IPS-20b (cell line): ENCODE data around the gene BMPR1A.
"Not testable (repeated sequence)": the region's sequence is repeated elsewhere in the genome, so short reads cannot be mapped to it uniquely, and the experiment has no call there.

Source experiments
- H3K27ac ChIP-seq: one replicate; pipeline ENCODE4 v1.5.1; 2013; ENCODE audit warnings: low read length
- H3K27me3 ChIP-seq: 2 replicates; pipeline ENCODE4 v1.6.1; 2013; ENCODE audit warnings: mild to moderate bottlenecking, low read length, inconsistent platforms; ENCODE audit not compliant: insufficient read depth
- H3K36me3 ChIP-seq: 2 replicates; pipeline ENCODE4 v1.6.1; 2013; ENCODE audit warnings: low read depth, mild to moderate bottlenecking, inconsistent platforms, low read length, moderate library complexity; ENCODE audit not compliant: insufficient read depth
- H3K4me1 ChIP-seq: 2 replicates; pipeline ENCODE4 v1.6.1; 2013; ENCODE audit warnings: mild to moderate bottlenecking, control low read depth, inconsistent platforms, low read length, moderate library complexity; ENCODE audit not compliant: insufficient read depth
- H3K4me3 ChIP-seq: 2 replicates; pipeline ENCODE4 v1.5.1; 2013; ENCODE audit warnings: mild to moderate bottlenecking, low read length, inconsistent platforms
- H3K9ac ChIP-seq: 2 replicates; pipeline ENCODE4 v1.6.1; 2013; ENCODE audit warnings: low read depth, mild to moderate bottlenecking, inconsistent platforms, low read length, moderate library complexity
- H3K9me3 ChIP-seq: 2 replicates; pipeline ENCODE4 v1.6.1; 2013; ENCODE audit warnings: mild to moderate bottlenecking, low read depth, low read length, inconsistent platforms; ENCODE audit not compliant: insufficient read depth

BMPR1A gene

GRCh38 chr10:86899670-86900276 lies 143.4 kb downstream of the BMPR1A start:
- Histone ChIP-seq H3K36me3 (peaks cover 55% of the 10 kb centered on the region), H3K9ac (no peak overlapping the region), H3K4me3 (no peak overlapping the region), H3K27ac (no peak overlapping the region), H3K4me1 (peaks cover 12% of the 10 kb centered on the region; the same call in 1 of the 2 replicates), H3K9me3 (no peaks in the 10 kb centered on the region; the same call in 1 of the 2 replicates), H3K27me3 (no peaks in the 10 kb centered on the region)

GRCh38 chr10:86900955-86901354 lies 144.5 kb downstream of the BMPR1A start:
- Histone ChIP-seq H3K4me3 (no peak overlapping the region), H3K9ac (no peak overlapping the region), H3K4me1 (peaks cover 12% of the 10 kb centered on the region; the same call in 1 of the 2 replicates), H3K27ac (no peak overlapping the region), H3K36me3 (peaks cover 60% of the 10 kb centered on the region), H3K9me3 (no peaks in the 10 kb centered on the region; the same call in 1 of the 2 replicates), H3K27me3 (no peaks in the 10 kb centered on the region)

- no peaks in the 10 kb centered on the region for H3K27me3 ChIP-seq
- H3K9me3 ChIP-seq = no peaks in the 10 kb centered on the region; the same call in 1 of the 2 replicates
- H3K4me3 ChIP-seq = no peak overlapping the region
- H3K4me1 ChIP-seq = no peaks in the 10 kb centered on the region; the same call in 1 of the 2 replicates
- H3K9ac ChIP-seq = no peak overlapping the region
- no peak overlapping the region for H3K27ac ChIP-seq
- H3K36me3 ChIP-seq = peaks cover 80% of the 10 kb centered on the region
Measured at GRCh38 chr10:86904600-86904999, 148.2 kb downstream of the BMPR1A start.

- Histone ChIP-seq H3K27ac (no peak overlapping the region), H3K27me3 (no peaks in the 10 kb centered on the region), H3K9ac (no peak overlapping the region), H3K36me3 (peaks cover 76% of the 10 kb centered on the region), H3K4me3 (no peak overlapping the region), H3K9me3 (no peaks in the 10 kb centered on the region; the same call in 1 of the 2 replicates), H3K4me1 (no peaks in the 10 kb centered on the region)
Measured at GRCh38 chr10:86905429-86905828, 149.0 kb downstream of the BMPR1A start.

- H3K9ac ChIP-seq = no peak overlapping the region
- H3K4me1 ChIP-seq = no peaks in the 10 kb centered on the region
- H3K27ac ChIP-seq = no peak overlapping the region
- peaks cover 94% of the 10 kb centered on the region for H3K36me3 ChIP-seq
- no peaks in the 10 kb centered on the region for H3K27me3 ChIP-seq
- H3K9me3 ChIP-seq = no peaks in the 10 kb centered on the region
- H3K4me3 ChIP-seq = no peak overlapping the region
Measured at GRCh38 chr10:86914734-86915133, 158.3 kb downstream of the BMPR1A start.

GRCh38 chr10:86918022-86918471 lies 161.6 kb downstream of the BMPR1A start:
- Histone ChIP-seq H3K27me3 (no peaks in the 10 kb centered on the region), H3K4me1 (no peaks in the 10 kb centered on the region), H3K27ac (no peak overlapping the region), H3K36me3 (peaks cover 98% of the 10 kb centered on the region), H3K9ac (no peak overlapping the region), H3K4me3 (no peak overlapping the region), H3K9me3 (no peaks in the 10 kb centered on the region)

- peaks cover 78% of the 10 kb centered on the region for H3K36me3 ChIP-seq
- H3K9me3 ChIP-seq = no peaks in the 10 kb centered on the region
- H3K27ac ChIP-seq = no peak overlapping the region
- no peak overlapping the region for H3K9ac ChIP-seq
- H3K4me1 ChIP-seq = no peaks in the 10 kb centered on the region
- no peaks in the 10 kb centered on the region for H3K27me3 ChIP-seq
- no peak overlapping the region for H3K4me3 ChIP-seq
Measured at GRCh38 chr10:86922553-86922961, 166.1 kb downstream of the BMPR1A start.

- no peak overlapping the region for H3K27ac ChIP-seq
- H3K4me1 ChIP-seq = no peaks in the 10 kb centered on the region
- no peaks in the 10 kb centered on the region for H3K27me3 ChIP-seq
- H3K9me3 ChIP-seq = no peaks in the 10 kb centered on the region
- peaks cover 57% of the 10 kb centered on the region for H3K36me3 ChIP-seq
- H3K4me3 ChIP-seq = no peak overlapping the region
- H3K9ac ChIP-seq = no peak overlapping the region
Measured at GRCh38 chr10:86929468-86930380, 173.3 kb downstream of the BMPR1A start.

- Histone ChIP-seq H3K4me3 (no peak overlapping the region), H3K4me1 (no peaks in the 10 kb centered on the region), H3K9me3 (no peaks in the 10 kb centered on the region), H3K27ac (no peak overlapping the region), H3K9ac (no peak overlapping the region), H3K36me3 (peaks cover 46% of the 10 kb centered on the region), H3K27me3 (no peaks in the 10 kb centered on the region)
Measured at GRCh38 chr10:86931872-86932271, 175.5 kb downstream of the BMPR1A start.

- Histone ChIP-seq H3K27me3 (no peaks in the 10 kb centered on the region), H3K9ac (no peak overlapping the region), H3K4me1 (no peaks in the 10 kb centered on the region), H3K27ac (no peak overlapping the region), H3K36me3 (peaks cover 38% of the 10 kb centered on the region), H3K4me3 (no peak overlapping the region), H3K9me3 (no peaks in the 10 kb centered on the region)
Measured at GRCh38 chr10:86932674-86933073, 176.3 kb downstream of the BMPR1A start.

- not testable (repeated sequence) for H3K4me1 ChIP-seq, H3K27me3 ChIP-seq, H3K9ac ChIP-seq, H3K27ac ChIP-seq, H3K4me3 ChIP-seq, H3K9me3 ChIP-seq
- peaks cover 23% of the 10 kb centered on the region for H3K36me3 ChIP-seq
Measured at GRCh38 chr10:86934162-86934711, 177.8 kb downstream of the BMPR1A start.
